Endothelial cell (in vitro differentiated cells): ENCODE data around the gene CEACAM21. TPM values are rescaled to one million over a fixed set of nuclear protein-coding genes. Genes with fewer than 3 reads are reported as not detected.

Source experiments
- DNase-seq: peaks from one replicate; pipeline ENCODE4 v3.0.0; 2021; ENCODE audit warnings: low spot score
- H3K27ac Mint-ChIP-seq: one replicate; pipeline ENCODE4 v1.8.0; 2021; ENCODE audit warnings: mixed read lengths, inconsistent platforms; ENCODE audit not compliant: unreplicated experiment
- H3K27me3 Mint-ChIP-seq: one replicate; pipeline ENCODE4 v1.8.0; 2021; ENCODE audit warnings: mild to moderate bottlenecking, moderate library complexity, mixed read lengths, inconsistent platforms; ENCODE audit not compliant: unreplicated experiment
- H3K36me3 Mint-ChIP-seq: one replicate; pipeline ENCODE4 v1.8.0; 2021; ENCODE audit warnings: mild to moderate bottlenecking, low read depth, mixed read lengths, inconsistent platforms; ENCODE audit not compliant: unreplicated experiment
- H3K4me1 Mint-ChIP-seq: one replicate; pipeline ENCODE4 v1.8.0; 2021; ENCODE audit warnings: mild to moderate bottlenecking, mixed read lengths, inconsistent platforms; ENCODE audit not compliant: unreplicated experiment
- H3K4me3 Mint-ChIP-seq: one replicate; pipeline ENCODE4 v1.8.0; 2021; ENCODE audit warnings: mild to moderate bottlenecking, mixed read lengths, inconsistent platforms; ENCODE audit not compliant: unreplicated experiment
- H3K9me3 Mint-ChIP-seq: one replicate; pipeline ENCODE4 v1.8.0; 2021; ENCODE audit warnings: mixed read lengths, inconsistent platforms; ENCODE audit not compliant: unreplicated experiment
- CTCF ChIP-seq: fragments of 200-600 bp; sonication (generic); IDR thresholded peaks from one replicate; pipeline ENCODE4 v1.5.0; 2021; ENCODE audit warnings: antibody characterized with exemption; ENCODE audit not compliant: unreplicated experiment
- total RNA-seq: library from RNA; stranded (reverse); fragmentation: NEBNext Ultra II Directional; extraction: Animal tissue kit (Norgen Biotek cat#: 25700); gene quantifications from one replicate; pipeline ENCODE4 v1.2.1, GENCODE V29; 2021; ENCODE audit not compliant: unreplicated experiment

Gene CEACAM21
- total RNA-seq, 1 donor from 2014 or later, result 74.1 TPM

- H3K27ac Mint-ChIP-seq, result no peak overlapping the region
- DNase-seq, result no peak
- H3K36me3 Mint-ChIP-seq, result no peaks in the 10 kb centered on the region
- no peaks in the 10 kb centered on the region for H3K4me1 Mint-ChIP-seq
- H3K27me3 Mint-ChIP-seq, result peaks cover 16% of the 10 kb centered on the region
- no peak for TF ChIP-seq CTCF
- H3K9me3 Mint-ChIP-seq, result no peaks in the 10 kb centered on the region
- H3K4me3 Mint-ChIP-seq, result no peak overlapping the region
Observed at GRCh38 chr19:41623360-41623759, 47.4 kb downstream of the CEACAM21 start.

- H3K4me3 Mint-ChIP-seq, result no peak overlapping the region
- H3K27ac Mint-ChIP-seq, result no peak overlapping the region
- no peaks in the 10 kb centered on the region for H3K4me1 Mint-ChIP-seq
- H3K9me3 Mint-ChIP-seq, result no peaks in the 10 kb centered on the region
- TF ChIP-seq CTCF, result no peak
- no peak for DNase-seq
- H3K27me3 Mint-ChIP-seq, result peaks cover 16% of the 10 kb centered on the region
- H3K36me3 Mint-ChIP-seq, result no peaks in the 10 kb centered on the region
Observed at GRCh38 chr19:41624515-41624914, 48.5 kb downstream of the CEACAM21 start.

- Mint-ChIP-seq H3K9me3 (no peaks in the 10 kb centered on the region), H3K4me3 (no peak overlapping the region), H3K36me3 (no peaks in the 10 kb centered on the region), H3K4me1 (no peaks in the 10 kb centered on the region), H3K27me3 (peaks cover 15% of the 10 kb centered on the region), H3K27ac (no peak overlapping the region)
- no peak for TF ChIP-seq CTCF
- no peak for DNase-seq
Observed at GRCh38 chr19:41624937-41625336, 49.0 kb downstream of the CEACAM21 start.

- H3K27me3 Mint-ChIP-seq, result peaks cover 12% of the 10 kb centered on the region
- no peaks in the 10 kb centered on the region for H3K36me3 Mint-ChIP-seq
- TF ChIP-seq CTCF, result no peak
- no peak overlapping the region for H3K4me3 Mint-ChIP-seq
- no peaks in the 10 kb centered on the region for H3K9me3 Mint-ChIP-seq
- H3K27ac Mint-ChIP-seq, result no peak overlapping the region
- H3K4me1 Mint-ChIP-seq, result no peaks in the 10 kb centered on the region
- no peak for DNase-seq
Observed at GRCh38 chr19:41626278-41626677, 50.3 kb downstream of the CEACAM21 start.

- Mint-ChIP-seq H3K4me3 (no peak within 1 kb of the TSS), H3K4me1 (no peaks in the 10 kb centered on the region), H3K36me3 (no peaks in the 10 kb centered on the region), H3K9me3 (no peaks in the 10 kb centered on the region), H3K27me3 (peaks cover 12% of the 10 kb centered on the region), H3K27ac (no peak within 1 kb of the TSS)
- DNase-seq, result no peak
- TF ChIP-seq CTCF, result no peak
Observed at GRCh38 chr19:41626877-41627276, 50.9 kb downstream of the CEACAM21 start, which contains the start of gene CEACAM4. Gene CEACAM4 (minus strand): TSS chr19:41627074. CDS start chr19:41626963, 111 bp downstream.
